GM19397 (cell line): ENCODE results near the gene TSPAN9.

Experiments used
- ATAC-seq: cut with Tn5 transposase; IDR thresholded peaks from one replicate; pipeline ENCODE4 v1.9.1; 2021; ENCODE audit warnings: mild to moderate bottlenecking, moderate library complexity; ENCODE audit not compliant: unreplicated experiment

TSPAN9 gene

DNA sequence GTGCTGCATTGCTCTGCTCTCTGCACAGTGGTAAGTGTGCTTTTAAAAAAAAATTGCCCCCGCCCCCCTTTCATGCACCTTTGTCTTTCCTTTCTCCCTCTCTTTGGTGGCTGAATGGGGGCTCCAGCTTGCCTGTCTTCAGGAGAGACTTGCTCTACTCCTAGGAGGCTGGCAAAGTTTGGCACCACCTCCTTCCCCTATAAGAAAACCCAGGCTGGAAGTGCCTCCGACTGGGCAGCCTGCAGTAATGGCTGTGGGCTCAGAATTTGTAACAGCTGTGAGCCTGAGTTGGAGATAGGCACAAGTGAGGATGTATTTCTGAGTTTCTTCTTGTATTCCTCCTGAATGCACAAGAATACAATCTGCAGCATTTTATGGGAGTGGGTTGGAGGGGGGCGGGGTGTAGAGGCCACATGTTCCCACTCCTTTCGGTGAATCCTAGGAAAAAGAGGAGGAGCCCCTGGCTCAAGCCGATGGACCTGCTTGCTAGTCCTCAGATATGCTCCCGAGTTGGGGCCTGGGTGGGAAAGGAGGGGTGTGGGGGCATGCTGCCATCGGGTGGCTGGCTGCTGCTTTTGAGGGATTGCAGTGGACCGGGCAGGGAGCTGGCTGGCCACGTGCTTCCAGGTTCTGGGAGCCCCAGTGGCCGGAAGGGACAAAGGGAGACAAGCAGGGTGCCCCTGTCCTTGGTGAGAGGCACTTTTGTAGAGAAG, 124.3 kb downstream of the TSPAN9 start:
- ATAC-seq = no peak

GRCh38 chr12:3202096-3202495, 124.9 kb downstream of the TSPAN9 start:
- no peak for ATAC-seq

- ATAC-seq = no peak
These were observed 125.7 kb downstream of the TSPAN9 start for GRCh38 chr12:3202734-3203446.

GRCh38 chr12:3203713-3204112, 126.5 kb downstream of the TSPAN9 start:
- ATAC-seq = no peak

DNA sequence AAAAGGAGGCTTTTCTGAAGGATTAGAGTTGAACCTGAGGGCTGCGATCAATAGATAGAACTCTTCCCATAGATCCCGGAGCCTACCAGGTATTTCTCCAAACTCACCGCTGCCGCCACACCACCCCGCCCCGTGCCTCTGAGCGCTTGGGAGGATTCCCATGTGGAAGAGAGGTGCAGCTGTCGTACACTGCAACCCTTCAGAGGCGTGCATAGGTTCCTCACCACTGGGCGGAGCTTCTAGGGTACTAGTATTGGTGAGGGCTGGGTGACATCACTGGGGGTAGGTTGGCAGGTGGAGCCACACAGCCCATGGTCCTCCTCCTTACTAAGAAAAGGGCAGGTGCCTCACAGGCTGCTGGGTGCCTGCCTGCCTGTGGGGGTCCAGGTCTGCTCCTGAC, 127.0 kb downstream of the TSPAN9 start:
- ATAC-seq = no peak

GRCh38 chr12:3204730-3205531, 127.8 kb downstream of the TSPAN9 start:
- ATAC-seq = no peak

- no peak for ATAC-seq
These were observed 128.8 kb downstream of the TSPAN9 start for GRCh38 chr12:3205742-3206519.

- ATAC-seq = no peak
These were observed 129.4 kb downstream of the TSPAN9 start for GRCh38 chr12:3206536-3207072.

GRCh38 chr12:3207175-3207574, 130.0 kb downstream of the TSPAN9 start:
- ATAC-seq = no peak

DNA sequence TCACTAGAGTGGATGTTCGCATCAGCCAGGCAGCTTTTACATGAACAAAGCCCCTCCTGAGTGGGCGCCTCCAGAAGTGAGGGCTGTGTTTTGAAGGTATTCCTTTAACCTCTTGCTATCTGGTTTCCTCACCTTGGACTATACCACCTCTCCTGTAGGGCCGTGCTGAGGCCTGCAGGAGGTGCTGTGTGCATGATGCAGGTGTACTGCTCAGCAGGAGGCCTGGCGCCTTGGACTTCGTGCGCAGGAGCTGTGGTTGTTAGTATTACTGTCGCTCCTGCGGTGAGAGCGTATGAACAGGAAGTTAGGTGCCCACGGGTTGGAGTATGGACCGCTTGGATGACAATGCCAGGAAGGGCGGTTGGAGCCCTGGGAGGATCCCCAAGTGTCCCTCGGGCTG, 130.7 kb downstream of the TSPAN9 start:
- ATAC-seq = no peak

DNA sequence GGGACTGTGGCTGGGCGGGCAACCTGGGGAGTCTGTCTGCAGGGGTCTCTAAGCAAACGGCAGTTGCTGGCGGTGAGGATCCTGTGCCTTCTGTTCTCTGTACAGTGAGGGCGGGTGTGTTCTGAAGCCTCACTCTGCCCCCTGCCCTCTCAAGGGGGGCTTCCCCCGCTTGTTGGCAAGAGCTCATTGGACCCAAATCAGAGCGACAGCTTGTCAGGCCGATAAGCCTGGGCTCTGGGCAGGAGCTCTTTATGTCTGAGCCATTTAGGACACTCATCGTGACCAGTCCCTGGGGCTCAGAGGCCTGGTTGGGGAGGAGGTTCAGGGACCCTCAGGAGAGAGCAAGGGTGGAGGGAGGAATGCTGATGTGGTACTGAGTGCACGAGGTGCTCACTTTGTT, 136.0 kb downstream of the TSPAN9 start:
- ATAC-seq = no peak

DNA sequence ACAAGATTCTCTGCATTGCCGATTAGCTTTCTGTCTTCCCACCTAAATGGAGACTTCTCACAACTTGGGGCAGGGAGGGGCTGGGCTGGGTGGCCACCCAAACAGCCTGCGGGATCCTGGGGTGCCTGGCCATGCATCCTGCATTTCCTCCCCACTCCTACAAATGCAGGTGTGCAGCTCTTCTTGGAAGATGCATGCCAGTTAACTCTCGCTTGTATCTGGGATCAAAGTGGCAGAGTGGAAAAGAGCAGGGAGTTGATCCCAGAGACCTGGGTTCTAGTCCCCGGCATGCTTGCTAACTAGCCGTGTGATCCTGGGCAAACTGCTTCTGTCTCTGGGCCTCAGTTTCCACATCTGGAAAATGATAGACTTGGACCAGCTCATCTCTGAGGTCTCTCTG, 136.6 kb downstream of the TSPAN9 start:
- ATAC-seq = no peak

GRCh38 chr12:3214526-3215365, 137.6 kb downstream of the TSPAN9 start:
- ATAC-seq = no peak

- no peak for ATAC-seq
These were observed 138.3 kb downstream of the TSPAN9 start for GRCh38 chr12:3215410-3215975.

GRCh38 chr12:3216097-3216496, 138.9 kb downstream of the TSPAN9 start:
- ATAC-seq = no peak

- ATAC-seq = no peak
These were observed 139.8 kb downstream of the TSPAN9 start for GRCh38 chr12:3216726-3217682.

GRCh38 chr12:3217683-3218079, 140.5 kb downstream of the TSPAN9 start:
- no peak for ATAC-seq
